M059J (cell line): ENCODE results near the gene GABRP. TPM values are rescaled to one million over a fixed set of nuclear protein-coding genes. Genes with fewer than 3 reads are reported as not detected.
A peak's percentile ranks its signal among the peaks of the same experiment; 100 is the strongest.
"Not testable (repeated sequence)": the region's sequence is repeated elsewhere in the genome, so short reads cannot be mapped to it uniquely, and the experiment has no call there.

Experiments
- DNase-seq: peaks from one replicate; pipeline ENCODE4 v3.0.0-alpha.2; 2012; ENCODE audit warnings: low read depth
- total RNA-seq: library from RNA; depleted of rRNA; stranded (reverse); fragments of >200 nt; shearing (Covaris generic); gene quantifications from 2 replicates; pipeline ENCODE4 v1.2.3, GENCODE V29; 2014

GABRP gene
- total RNA-seq, 1 experiment from 2014 or later: not detected

DNA sequence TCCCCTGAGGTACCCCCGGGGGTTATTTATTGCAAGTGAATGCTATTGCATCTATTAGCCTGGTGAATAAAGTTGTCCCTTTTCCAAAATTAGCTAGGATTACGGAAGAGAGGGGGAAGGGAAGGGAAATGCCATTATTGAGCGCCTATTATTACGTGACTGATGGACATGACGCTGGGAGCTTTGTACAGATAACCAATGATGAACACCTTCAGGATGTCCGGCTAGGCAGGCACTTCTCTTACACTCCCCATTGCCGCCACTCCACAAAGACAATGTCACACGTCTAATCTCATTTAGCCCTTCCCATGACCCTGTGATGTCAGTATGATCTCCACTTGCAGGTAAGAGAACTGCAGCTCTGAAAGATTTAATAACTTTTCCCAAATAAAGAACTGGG, 9.4 kb downstream of the GABRP start:
- DNase-seq: no peak

DNA sequence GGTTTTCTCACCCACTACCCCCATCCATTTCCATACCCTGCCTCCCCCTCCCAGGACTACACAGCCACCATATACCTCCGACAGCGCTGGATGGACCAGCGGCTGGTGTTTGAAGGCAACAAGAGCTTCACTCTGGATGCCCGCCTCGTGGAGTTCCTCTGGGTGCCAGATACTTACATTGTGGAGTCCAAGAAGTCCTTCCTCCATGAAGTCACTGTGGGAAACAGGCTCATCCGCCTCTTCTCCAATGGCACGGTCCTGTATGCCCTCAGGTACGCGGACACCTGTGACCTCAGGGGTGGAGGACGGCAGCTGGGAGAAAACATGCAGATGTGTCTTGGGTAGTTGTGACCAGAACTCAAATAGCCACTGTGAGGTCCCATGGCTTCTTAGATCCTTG, 11.6 kb downstream of the GABRP start:
- no peak for DNase-seq

DNA sequence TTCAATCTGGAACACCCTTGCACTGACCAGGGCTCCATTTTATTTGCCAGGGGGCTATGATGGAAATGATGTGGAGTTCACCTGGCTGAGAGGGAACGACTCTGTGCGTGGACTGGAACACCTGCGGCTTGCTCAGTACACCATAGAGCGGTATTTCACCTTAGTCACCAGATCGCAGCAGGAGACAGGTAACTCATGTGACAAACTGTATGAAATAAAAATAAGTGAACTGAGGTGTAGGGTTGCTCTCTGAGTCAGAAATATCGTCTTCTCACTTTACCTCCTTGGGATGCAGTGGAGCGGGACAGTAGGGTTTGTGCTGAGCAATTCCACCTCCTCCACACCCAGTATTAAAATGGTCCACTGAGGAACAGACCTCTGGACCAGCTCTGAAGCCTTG, 22.1 kb downstream of the GABRP start:
- DNase-seq: no peak

DNA sequence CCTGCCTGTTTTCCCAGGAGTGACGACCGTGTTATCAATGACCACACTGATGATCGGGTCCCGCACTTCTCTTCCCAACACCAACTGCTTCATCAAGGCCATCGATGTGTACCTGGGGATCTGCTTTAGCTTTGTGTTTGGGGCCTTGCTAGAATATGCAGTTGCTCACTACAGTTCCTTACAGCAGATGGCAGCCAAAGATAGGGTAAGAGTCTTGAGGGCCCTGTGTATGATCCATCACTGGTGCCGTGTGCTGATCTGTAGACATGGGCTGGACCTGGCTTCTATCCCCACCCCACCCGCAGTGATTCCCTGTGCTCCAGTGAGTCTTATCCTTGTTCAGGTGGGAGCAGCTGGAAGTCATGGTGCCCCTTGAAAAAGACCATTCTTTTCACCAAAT, 26.0 kb downstream of the GABRP start:
- DNase-seq: peak; percentile 3

DNA sequence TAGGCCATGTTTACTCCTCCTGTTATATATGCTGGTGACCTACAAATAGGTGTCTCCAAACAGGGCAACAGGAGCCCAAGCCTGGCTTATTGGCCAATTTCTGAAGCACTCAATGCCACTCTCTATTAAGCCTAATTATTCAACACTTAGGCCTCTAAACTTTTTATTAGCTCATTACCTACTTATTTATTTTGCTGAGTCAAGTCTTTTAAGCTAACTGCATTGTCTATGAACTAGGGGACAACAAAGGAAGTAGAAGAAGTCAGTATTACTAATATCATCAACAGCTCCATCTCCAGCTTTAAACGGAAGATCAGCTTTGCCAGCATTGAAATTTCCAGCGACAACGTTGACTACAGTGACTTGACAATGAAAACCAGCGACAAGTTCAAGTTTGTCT, 28.2 kb downstream of the GABRP start:
- DNase-seq: no peak

DNA sequence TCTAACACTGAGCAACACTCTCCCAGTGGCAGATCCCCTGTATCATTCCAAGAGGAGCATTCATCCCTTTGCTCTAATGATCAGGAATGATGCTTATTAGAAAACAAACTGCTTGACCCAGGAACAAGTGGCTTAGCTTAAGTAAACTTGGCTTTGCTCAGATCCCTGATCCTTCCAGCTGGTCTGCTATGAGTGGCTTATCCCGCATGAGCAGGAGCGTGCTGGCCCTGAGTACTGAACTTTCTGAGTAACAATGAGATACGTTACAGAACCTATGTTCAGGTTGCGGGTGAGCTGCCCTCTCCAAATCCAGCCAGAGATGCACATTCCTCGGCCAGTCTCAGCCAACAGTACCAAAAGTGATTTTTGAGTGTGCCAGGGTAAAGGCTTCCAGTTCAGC, 29.7 kb downstream of the GABRP start:
- DNase-seq: no peak

DNA sequence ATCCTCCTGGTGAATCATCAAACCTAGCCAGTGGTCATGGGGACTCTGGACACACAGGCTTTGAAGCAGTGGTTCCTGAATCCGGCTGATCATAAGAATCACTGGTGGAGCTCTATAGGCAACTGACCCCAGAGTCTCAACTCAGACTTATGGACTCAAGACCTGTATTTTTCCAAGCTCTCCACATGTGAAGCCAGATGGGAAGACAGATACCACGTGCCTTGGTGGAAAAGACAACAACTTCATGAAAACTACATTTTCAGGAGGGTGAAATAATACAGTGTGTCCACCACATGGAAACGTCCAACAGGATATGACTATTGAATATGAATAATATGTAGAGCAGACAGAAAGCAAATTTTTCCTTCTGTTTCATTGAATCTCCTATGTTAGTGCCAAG, 33.7 kb downstream of the GABRP start:
- no peak for DNase-seq

DNA sequence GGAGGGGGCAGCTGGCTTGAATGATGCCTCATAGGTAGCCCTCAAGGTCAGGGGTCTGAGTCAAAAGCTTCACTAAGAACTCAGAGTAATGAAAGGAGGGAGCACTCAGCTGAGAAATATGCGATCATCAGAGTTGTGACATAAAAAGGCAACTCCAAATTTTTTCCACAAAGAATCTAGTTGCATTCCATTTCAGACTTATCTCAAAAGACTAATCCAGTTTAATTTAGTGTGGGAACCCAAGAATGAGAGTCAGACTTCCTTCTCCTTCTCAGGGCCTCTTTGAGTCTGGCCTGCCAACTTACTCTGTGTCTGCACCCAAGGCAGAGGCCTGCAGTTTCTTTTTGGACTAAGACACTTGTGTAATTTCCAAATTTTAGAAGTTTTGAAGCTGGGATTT, 34.7 kb downstream of the GABRP start:
- DNase-seq: no peak

DNA sequence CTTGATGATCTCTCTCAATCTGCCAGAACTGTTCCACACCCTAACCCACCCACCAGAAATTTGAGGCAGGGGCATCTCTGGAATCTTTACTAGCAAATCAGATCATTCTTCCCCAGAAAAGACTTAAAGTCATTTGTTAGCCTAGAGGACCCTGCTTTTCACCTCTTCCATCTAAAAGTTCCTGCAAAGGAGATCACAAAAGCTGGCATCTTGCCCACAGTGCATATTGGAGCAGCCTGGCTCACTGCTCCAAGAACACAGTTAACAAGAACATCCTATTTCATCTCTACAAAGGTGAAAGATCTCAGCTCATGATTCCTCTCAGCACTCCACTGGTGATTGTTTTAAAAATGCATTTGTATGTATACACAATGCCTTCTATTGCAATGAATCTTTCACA, 36.3 kb downstream of the GABRP start:
- no peak for DNase-seq

DNA sequence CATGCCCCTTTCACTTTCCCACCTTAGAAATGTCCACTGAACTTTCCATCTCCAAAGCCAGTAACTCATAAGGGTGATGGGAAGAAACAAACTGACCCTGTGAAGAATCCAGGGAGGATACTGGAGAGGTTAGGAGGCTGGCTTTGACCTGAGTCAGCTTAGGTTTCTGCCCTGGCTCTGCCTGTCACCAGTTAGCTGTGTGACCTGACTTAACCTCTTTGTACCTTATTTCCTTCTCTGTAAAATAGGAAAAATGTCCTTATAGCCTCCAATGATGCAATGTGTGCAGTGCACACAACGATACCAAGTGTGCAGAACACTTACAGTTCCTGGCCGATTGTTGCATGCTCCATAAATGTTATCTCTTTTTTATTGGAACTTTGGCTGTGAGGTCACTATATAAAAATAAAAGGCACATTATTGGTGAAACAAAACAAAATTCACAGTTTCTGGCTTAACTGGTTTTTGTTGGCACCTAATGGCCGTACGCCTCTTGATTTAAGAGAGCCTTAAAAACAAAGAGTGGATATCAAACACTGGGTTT, 37.8 kb downstream of the GABRP start:
- no peak for DNase-seq

DNA sequence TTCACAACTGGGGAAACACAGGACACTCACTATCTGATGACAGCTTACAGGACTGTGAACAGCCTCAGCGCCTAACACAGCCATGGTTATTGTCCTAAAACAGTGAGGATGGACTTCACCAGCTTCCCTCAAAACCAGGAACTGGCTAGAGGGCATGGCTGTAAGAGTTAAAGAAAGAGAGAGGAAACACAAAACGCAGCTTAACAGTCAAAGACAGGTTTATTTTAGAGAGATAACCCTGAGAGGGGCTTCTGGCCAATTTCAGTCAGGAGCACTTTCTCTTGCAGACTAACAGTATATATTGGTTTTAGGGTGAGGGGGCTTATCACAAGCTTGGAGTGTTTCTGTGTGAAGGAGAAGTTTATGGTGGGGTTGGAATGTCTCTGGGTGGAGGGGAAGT, 42.6 kb downstream of the GABRP start:
- no peak for DNase-seq

DNA sequence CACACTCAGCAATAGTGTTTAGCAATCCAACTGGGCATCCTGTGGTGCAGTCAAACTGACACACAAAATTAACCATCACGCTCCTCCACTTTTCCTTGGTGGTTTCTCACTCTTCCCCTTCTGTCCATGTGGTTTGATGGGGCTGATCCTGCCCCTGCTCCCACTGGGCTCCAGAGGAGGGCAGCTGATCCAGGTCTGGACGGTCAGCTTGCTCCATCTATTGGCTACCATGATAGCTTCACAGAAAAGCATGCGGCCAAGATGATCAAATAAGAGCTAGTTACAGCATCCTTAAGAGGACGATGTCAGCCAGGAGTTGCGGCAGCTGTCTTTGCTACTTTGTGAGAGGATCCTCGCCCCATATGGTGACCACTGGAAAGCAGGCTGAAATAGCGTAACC, 48.7 kb downstream of the GABRP start:
- DNase-seq: no peak

DNA sequence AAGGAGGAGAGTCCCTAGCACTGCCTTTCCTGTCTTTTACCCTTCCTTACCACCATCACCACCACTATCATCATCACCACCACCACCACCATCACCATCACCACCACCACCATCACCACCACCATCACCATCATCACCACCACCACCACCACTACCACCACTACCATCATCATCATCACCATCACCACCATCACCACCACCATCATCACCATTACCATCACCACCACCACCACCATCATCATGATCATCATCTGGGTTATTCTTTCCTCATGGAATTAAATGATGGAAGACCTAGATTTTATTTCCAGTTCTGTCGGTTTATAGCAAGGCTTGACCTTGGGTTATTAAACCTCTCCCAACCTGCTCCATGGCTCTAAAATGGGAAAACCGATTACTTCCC, 50.5 kb downstream of the GABRP start:
- not testable (repeated sequence) for DNase-seq

DNA sequence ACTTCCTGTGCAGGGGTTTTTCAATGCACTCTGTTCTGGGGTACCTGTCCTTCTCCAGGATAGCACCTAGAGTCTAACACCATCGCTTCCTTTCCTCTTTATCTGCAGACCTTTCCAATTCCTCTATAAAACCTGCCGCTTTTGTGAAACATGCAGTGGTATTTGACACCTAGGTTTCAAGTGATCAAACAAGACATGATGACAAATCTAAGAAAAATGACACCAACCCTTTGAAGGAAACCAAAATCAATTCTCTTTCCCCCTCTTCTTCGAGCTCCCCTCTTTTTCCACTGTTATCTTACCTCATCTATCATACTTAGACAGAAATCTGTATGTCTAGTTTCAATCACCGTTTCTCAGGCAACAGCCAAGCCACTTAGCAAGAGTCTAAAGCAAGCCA, 52.7 kb downstream of the GABRP start:
- no peak for DNase-seq

DNA sequence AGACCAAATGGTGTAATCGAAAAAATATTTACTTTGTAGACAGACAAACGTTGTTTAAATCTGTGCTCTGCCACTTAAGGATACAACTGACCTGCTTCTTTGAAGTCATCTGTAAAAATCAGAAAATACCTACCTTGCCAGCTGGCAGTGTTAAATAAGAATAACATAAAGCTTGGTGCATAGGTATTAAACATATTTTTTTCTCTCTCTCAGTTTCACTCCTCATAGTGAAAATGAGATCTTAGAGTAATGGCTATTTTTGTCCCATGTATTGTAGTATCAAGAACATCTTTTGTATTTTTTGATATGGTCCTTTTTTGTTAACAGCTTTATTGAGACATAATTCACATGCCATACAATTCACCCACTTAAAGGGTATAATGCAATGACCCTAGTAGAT, 60.3 kb downstream of the GABRP start:
- DNase-seq: no peak

DNA sequence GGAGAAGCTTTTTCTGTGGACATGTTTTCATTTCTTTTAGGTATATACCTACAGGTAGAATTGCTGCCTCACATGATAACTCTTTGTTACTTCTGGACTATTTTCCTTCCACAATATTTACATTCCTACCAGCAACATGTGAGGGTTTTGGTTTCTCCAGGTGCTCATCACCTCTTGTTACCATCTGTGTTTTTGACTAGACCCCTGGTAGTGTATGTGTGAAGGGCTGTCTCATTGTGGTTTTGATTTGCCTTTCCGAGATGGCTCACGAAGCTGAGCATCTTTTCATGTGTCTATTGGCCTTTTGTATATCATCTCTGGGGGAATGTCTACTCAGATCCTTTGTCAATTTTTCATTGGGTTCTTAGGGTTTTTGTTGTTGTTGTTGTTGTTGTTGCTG, 61.1 kb downstream of the GABRP start:
- no peak for DNase-seq

DNA sequence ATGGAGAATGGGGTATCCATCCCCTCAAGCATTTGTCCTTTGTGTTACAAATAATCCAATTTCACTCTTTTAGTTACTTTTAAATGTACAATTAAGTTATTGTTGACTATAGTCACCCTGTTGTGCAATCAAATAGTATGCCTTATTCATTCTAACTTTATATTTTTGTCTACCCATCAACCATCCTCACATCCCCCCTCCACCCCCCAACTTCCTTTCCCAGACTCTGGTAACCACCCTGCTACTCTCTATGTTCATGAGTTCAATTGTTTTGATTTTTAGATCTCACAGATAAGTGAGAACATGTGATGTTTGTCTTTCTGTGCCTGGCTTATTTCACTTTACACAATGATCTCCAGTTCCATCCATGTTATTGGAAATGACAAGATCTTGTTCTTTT, 62.9 kb downstream of the GABRP start:
- DNase-seq: no peak

DNA sequence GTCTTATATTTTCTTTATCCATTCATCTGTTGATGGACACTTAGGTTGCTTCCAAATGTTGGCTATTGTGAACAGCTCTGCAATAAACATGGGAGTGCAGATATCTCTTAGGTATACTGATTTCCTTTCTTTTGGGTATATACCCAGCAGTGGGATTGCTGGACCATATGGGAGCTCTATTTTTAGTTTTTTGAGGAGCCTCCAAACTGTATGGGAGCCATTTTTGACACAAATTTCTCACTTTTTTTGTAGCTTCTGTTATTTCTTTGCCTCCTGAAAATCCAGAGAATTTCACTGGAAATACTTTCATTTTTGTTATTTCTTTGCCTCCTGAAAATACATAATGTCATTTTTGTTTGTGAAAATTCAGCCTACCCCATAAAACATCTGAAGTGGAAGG, 63.3 kb downstream of the GABRP start:
- no peak for DNase-seq

DNA sequence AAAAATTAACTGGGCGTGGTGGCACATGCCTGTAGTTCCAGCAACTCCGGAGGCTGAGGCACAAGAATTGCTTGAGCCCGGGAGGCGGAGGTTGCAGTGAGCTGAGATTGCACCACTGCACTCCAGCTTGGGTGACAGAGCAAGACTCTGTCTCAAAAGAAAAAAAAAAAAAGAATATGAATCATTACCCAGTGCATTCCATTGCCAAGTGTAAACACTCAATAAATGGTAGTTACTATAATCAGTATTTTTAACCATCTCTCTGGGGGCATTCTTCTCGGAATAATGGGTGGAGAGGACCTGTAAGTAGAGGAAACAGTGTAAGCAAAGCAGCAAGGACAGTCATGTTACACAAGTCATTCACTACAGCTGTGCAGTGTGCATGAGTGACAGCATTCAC, 64.5 kb downstream of the GABRP start:
- DNase-seq: no peak

DNA sequence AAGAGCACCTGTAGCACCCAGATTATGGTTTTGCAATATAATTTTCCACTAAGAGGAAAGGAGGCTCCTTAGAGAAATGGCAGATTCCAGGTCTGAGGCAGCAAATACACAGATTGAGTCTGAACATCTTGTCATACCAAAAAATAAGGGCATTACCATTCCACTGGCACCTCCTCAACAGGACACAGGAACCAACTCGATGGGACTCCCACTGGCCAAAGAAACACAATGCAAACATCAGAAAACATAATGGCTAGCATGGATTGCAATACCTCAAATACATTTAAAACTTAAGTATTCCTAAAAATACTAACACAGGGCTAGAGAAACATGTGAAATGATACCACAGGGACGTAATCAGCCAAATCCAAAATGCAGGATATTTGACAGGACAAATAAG, 65.8 kb downstream of the GABRP start:
- DNase-seq: no peak

DNA sequence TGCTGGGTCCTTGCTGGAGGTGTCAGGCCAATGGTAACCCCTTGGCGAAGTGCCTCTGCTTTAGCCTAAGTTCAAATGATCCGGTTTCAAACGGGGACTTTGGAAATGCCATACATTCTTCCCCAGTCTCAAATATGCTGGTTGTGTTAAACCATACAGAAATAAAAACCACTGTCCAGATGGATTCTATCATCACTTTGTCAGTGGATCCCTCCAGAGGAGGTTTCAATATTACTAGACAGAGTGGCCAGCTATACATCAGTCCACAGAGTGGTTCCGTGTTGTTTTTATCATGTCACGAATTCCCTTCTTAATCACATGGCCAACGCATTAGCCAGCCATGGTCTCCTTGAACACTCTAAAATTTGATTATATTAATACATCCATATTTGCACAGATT, 71.0 kb downstream of the GABRP start:
- no peak for DNase-seq

DNA sequence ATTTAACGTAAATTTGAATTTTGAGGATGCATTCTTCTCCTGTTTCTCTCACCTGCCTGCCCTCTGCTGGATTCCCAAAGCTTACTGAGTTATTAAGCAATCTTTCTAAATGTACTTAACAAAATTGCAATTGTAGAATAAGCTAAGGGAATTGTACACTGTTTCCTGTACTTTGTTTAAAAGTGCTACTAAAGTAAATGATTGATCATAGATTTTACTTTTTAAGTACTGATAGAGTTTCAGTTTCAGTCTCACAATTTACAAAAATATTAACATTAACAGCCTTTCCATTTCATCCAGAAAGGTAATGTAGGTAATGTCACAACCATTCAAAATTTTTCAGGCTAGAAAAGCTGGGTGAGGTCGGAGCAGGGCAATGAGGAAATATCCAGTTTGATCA, 73.5 kb downstream of the GABRP start:
- no peak for DNase-seq

DNA sequence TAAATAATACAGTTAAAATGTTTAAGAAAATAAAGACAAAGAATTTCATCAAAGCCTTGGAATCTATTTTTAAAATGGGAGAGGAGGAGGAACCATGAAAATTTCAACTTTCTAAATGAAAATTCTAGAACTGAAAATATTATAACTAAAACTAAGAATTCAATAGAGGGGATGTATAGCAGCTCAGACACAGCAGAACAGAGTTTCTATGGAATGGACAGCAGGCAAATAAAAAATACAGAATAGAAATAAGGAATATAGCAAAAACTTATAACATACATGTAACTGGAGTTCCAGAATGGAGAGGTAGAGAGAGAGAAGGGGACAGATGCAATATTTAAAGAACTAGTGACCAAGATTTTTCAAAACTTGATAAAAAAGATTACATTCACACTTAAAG, 76.9 kb downstream of the GABRP start:
- no peak for DNase-seq

DNA sequence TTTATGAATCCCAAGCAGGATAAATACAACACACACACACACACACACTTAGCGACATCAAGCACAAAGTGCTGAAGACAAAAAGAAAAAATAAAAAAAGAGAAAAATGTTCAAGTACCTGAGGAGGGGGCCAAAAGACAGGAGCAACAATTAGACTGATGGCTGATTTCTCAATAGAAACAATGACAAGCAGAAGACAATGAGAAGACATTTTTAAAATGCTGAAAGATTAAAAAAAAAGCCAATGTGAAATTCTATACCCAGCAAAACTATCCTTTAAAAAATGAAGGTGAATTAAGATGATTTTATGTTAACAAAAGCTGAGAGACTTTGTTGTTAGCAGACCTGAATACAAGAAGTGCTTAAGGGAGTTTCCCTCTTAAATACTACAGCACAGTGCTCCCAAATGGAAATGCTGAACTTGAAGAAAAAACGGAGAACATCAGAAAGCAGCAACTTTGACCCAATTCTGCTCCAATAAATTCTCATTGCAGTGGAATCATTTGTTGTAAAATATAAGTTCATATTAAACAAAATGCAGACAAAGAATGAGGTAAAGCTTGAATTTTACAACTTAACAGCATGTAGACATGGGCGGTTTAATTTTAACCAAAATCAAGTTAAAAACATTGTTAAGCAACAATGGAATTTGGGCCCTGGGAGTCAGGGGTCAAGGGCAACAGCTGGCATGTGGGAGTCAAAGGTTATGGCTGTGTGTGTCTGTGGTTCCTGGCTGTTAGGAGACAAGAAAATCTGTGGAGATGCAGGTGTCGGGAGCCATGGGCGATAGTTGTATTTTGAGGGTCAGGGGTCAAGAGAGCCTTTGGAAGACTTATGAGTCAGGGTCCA, 77.5 kb downstream of the GABRP start:
- no peak for DNase-seq
